Endothelial cell of umbilical vein (primary cell): ENCODE measurements around the gene MAGEA11. TPM values are rescaled to one million over a fixed set of nuclear protein-coding genes. Genes with fewer than 3 reads are reported as not detected.
"Not testable (repeated sequence)": the region's sequence is repeated elsewhere in the genome, so short reads cannot be mapped to it uniquely, and the experiment has no call there.

Experiments
- BruUV-seq: library from RNA; stranded (reverse); fragments of 400-500 nt; replicated peaks from 2 replicates; lab custom pipeline; 2021; lab: Mats Ljungman, UMichigan
- CTCF ChIA-PET: fragments of 300-600, 350-600 bp; sonication (Branson Sonifier 250); formaldehyde crosslinking; loops from one replicate; lab custom pipeline; 2021; ENCODE audit warnings: antibody characterized with exemption, inconsistent platforms; lab: Charles Lee
- POLR2A ChIA-PET: fragments of 300-600, 350-600 bp; sonication (Branson Sonifier 250); formaldehyde crosslinking; loops from one replicate; lab custom pipeline; 2021; ENCODE audit warnings: antibody characterized with exemption, inconsistent platforms; lab: Charles Lee
- DNase-seq: peaks from one replicate; pipeline ENCODE4 v3.0.0-alpha.2; 2011; ENCODE audit warnings: low read depth, low spot score
- FAIRE-seq: peaks from 2 replicates; lab custom pipeline; 2011; peaks lifted over from hg19 to GRCh38; lab: Jason Lieb, UNC
- H2AFZ ChIP-seq: 2 replicates; pipeline ENCODE4 v1.6.0; 2012; ENCODE audit warnings: low read depth, low read length, control low read depth, inconsistent platforms
- H3K27ac ChIP-seq: 2 replicates; pipeline ENCODE4 v1.5.1; 2011; ENCODE audit warnings: low read depth, mild to moderate bottlenecking, control low read depth, low read length, moderate library complexity; ENCODE audit not compliant: insufficient read depth
- H3K27me3 ChIP-seq, 2 experiments: 2 replicates each; pipeline versions ENCODE4 v1.6.0 to v1.6.1; 2011; ENCODE audit warnings: low read length in 2 of 2, mixed read lengths in 1 of 2; ENCODE audit not compliant: control insufficient read depth in 2 of 2, insufficient read depth in 2 of 2
- H3K36me3 ChIP-seq, 2 experiments: 2 replicates in 1 of 2; 3 replicates in 1 of 2; pipeline ENCODE4 v1.5.1; 2011; ENCODE audit warnings: low read length in 2 of 2, mild to moderate bottlenecking in 1 of 2, moderate library complexity in 1 of 2; ENCODE audit not compliant: control insufficient read depth in 2 of 2, insufficient read depth in 2 of 2; ENCODE audit errors: extremely low read depth in 1 of 2
- H3K4me1 ChIP-seq: 3 replicates; pipeline ENCODE4 v1.5.1; 2011; ENCODE audit warnings: mild to moderate bottlenecking, low read length; ENCODE audit not compliant: control insufficient read depth, insufficient read depth; ENCODE audit errors: extremely low read depth
- H3K4me2 ChIP-seq: 2 replicates; pipeline ENCODE4 v1.6.1; 2011; ENCODE audit warnings: low read length, control low read depth, mixed read lengths; ENCODE audit not compliant: insufficient read depth
- H3K4me3 ChIP-seq, 3 experiments: fragments of 200-600 bp in 1 of 3; sonication (generic), shearing (Covaris generic) in 1 of 3; replicated peaks in 1 of 3; 2 replicates each; pipeline ENCODE4 v1.5.1; 2011 to 2016; ENCODE audit warnings: control low read depth in 3 of 3, low read length in 3 of 3, mild to moderate bottlenecking in 2 of 3, inconsistent platforms in 1 of 3, low read depth in 1 of 3, moderate library complexity in 1 of 3; ENCODE audit not compliant: insufficient read depth in 1 of 3
- H3K79me2 ChIP-seq: 2 replicates; pipeline ENCODE4 v1.6.0; 2012; ENCODE audit warnings: low read length, inconsistent platforms; ENCODE audit not compliant: control insufficient read depth, insufficient read depth
- H3K9ac ChIP-seq: replicated peaks from 2 replicates; pipeline ENCODE3; 2011; ENCODE audit warnings: low read length, control low read depth; ENCODE audit not compliant: insufficient read depth; ENCODE audit errors: extremely low read depth
- H3K9me1 ChIP-seq: replicated peaks from 3 replicates; pipeline ENCODE4 v1.6.0; 2011; ENCODE audit warnings: mild to moderate bottlenecking, low read length; ENCODE audit not compliant: control insufficient read depth, insufficient read depth; ENCODE audit errors: extremely low read depth
- H3K9me3 ChIP-seq: replicated peaks from 2 replicates; pipeline ENCODE4 v1.5.1; 2012; ENCODE audit warnings: low read length, inconsistent platforms; ENCODE audit not compliant: control insufficient read depth, insufficient read depth
- H4K20me1 ChIP-seq: replicated peaks from 2 replicates; pipeline ENCODE3; 2011; ENCODE audit warnings: mild to moderate bottlenecking, low read length; ENCODE audit not compliant: control insufficient read depth, insufficient read depth; ENCODE audit errors: extremely low read depth
- dilution Hi-C: fragments of 300-500 bp; cut with MboI; formaldehyde crosslinking; loops from one replicate; pipeline ENCODE4 v1.15.0; 2019; ENCODE audit warnings: low sequenced_read_pairs; ENCODE audit not compliant: extremely low pct_ligation_motif_present
- intact Hi-C: fragments of 100-400 bp; cut with micrococcal nuclease; formaldehyde crosslinking; loops from one replicate; pipeline ENCODE4 v1.10.0; 2022
- polyA plus RNA-seq, 4 experiments: library from polyadenylated mRNA; depleted of rRNA in 3 of 4; stranded (reverse) in 3 of 4; unstranded in 1 of 4; fragments of >200 nt; gene quantifications; 2 replicates each; pipeline versions ENCODE4 v1.2.1 to v1.2.3, GENCODE V29; 2011 to 2012; ENCODE audit warnings: missing spikeins in 1 of 4
- total RNA-seq: library from RNA; stranded (reverse); gene quantifications from 2 replicates; pipeline ENCODE4 v1.2.3, GENCODE V29; 2021

The MAGEA11 gene
- total and polyA plus RNA-seq, 2 donors (not counting 3 experiments of a cell fraction or from before 2014, with no cell fraction given), result not detected

DNA sequence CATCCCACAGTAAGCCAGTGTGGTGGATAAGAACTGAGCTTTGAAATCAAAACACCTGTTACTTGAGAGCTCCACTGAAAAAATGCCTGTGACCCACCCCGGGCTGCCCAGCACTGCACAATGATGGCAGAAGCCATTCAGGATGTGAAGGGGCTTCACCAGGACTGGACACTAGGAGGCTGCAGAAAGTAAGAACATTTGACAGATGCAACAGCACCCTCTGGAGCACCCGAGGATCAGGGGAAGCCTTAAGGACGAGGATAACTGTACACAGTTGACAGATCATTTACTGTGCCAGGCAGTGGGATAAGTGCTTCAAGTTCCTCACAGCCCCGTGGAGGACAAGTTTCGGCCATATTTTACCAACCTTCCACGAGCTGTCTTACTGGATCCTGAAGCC lies 30.4 kb downstream of the MAGEA11 start:
- H3K9ac ChIP-seq, CTCF ChIA-PET, FAIRE-seq, H3K27ac ChIP-seq, H3K9me3 ChIP-seq, H3K9me1 ChIP-seq, H2AFZ ChIP-seq, H3K27me3 ChIP-seq, H3K4me2 ChIP-seq, H3K36me3 ChIP-seq, H3K79me2 ChIP-seq, intact Hi-C loops, BruUV-seq, DNase-seq, H3K4me3 ChIP-seq, H4K20me1 ChIP-seq, dilution Hi-C loops, POLR2A ChIA-PET, H3K4me1 ChIP-seq: not testable (repeated sequence)

DNA sequence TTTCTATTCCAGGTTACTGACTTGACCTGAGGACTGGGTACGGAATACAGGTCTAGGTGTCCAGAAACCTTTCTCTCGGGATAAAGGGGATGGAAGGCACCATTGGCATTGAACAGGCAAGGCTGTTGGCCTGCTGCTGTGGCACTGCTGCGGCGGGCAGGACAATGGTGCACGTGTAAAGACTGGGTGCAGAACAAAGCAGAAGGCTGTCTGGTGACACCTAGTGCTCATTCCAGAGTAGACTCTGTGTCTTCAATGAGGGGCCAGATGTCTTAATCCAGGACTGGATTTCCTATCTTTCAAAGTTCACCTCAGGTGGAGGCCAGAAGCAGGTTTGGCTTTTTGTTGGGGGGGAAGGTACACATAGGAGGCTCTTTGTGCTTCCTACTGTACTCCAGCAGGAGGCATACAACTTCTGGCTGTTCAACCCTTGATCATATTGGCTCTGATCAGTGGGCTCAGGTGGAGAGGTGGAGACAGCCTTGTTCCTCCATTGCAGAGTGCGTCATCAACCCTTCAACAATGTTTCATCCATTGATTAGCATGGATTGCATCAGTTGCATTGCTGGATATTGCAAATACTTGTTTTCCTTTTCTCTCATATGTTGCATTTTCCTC lies 34.6 kb downstream of the MAGEA11 start:
- H3K4me1 ChIP-seq, CTCF ChIA-PET, H3K36me3 ChIP-seq, H3K9me3 ChIP-seq, BruUV-seq, H2AFZ ChIP-seq, H3K4me3 ChIP-seq, DNase-seq, dilution Hi-C loops, intact Hi-C loops, POLR2A ChIA-PET, H3K27me3 ChIP-seq, H3K4me2 ChIP-seq, H3K9me1 ChIP-seq, H3K79me2 ChIP-seq, H3K9ac ChIP-seq, H4K20me1 ChIP-seq, H3K27ac ChIP-seq: not testable (repeated sequence)
- peak; percentile 89 for FAIRE-seq
